T-helper 2 cell treated with Interferon-gamma antibody and Interleukin-4, amounts not matched to agents 100 ng/mL and 5 ng/mL, for 36 hours (primary cell): ENCODE measurements around the gene NIBAN1. TPM values are rescaled to one million over a fixed set of nuclear protein-coding genes. Genes with fewer than 3 reads are reported as not detected.
"Not testable (repeated sequence)": the region's sequence is repeated elsewhere in the genome, so short reads cannot be mapped to it uniquely, and the experiment has no call there.

ENCODE experiments used
- intact Hi-C: fragments of 100-400 bp; cut with micrococcal nuclease; formaldehyde crosslinking; loops from one replicate; pipeline ENCODE4 v1.15.1; 2023
- total RNA-seq: library from RNA; stranded (reverse); gene quantifications from 2 replicates; pipeline ENCODE4 v1.2.3, GENCODE V29; 2022

Gene NIBAN1
- 57.4 and 60.3 TPM in 2 replicates for total RNA-seq

GRCh38 chr1:184974056-184974836, at the start of gene NIBAN1:
TSS of gene NIBAN1 (minus strand) at chr1:184974508. CDS start at chr1:184974356, 152 bp downstream.
- intact Hi-C loops: loop anchor here (1.0 to 10.0 kb wide), 9 partner anchors 37 to 701 kb away; partner anchors contain the start of genes C1orf21, EDEM3, IVNS1ABP and RNF2

- intact Hi-C loops: no loop called here
These were observed 43.7 kb upstream of the NIBAN1 start for GRCh38 chr1:185017966-185018365.

GRCh38 chr1:185017338-185017737, 43.0 kb upstream of the NIBAN1 start:
- intact Hi-C loops: no loop called here

DNA sequence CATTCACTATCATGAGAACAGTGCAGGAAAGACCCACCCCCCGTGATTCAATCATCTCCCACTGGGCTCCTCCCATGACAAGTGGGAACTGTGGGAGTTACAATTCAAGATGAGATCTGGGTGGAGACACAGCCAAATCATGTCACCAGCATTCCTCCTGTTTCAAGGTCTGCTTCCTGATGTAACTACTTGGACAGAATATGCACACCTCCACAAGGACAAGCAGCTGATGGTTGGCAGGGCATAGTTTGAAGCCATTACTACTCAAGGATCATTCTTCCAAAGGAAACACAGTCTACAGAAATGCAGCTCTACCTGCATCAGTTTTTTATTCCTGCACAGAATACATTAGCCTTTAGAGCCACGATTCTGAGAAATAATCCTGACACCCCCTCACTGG, 42.6 kb upstream of the NIBAN1 start:
- intact Hi-C loops: no loop called here

GRCh38 chr1:185015631-185016030, 41.3 kb upstream of the NIBAN1 start:
- intact Hi-C loops: no loop called here

DNA sequence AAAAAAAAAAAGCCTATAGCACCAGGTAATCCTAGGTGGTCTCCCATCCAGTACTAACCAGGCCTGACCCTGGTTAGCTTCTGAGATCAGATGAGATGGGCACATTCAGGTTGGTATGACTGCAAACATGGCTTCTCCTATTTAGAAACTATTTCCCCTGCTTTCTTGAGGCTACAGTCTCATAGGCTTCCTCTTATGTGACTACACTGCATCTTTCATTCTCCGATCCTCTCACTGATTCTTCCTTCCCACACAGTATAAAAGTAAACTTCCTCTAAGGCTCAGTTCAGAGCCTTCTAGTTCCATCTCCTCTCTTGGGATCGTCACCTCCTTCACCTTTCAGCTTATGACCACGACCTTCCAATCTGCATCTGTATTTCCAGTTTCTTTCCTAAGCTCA, 40.6 kb upstream of the NIBAN1 start:
- intact Hi-C loops: no loop called here

- intact Hi-C loops: no loop called here
These were observed 36.1 kb upstream of the NIBAN1 start for GRCh38 chr1:185010361-185010760.

GRCh38 chr1:185008838-185009237, 34.5 kb upstream of the NIBAN1 start:
- intact Hi-C loops: no loop called here

GRCh38 chr1:185001312-185001880, 27.1 kb upstream of the NIBAN1 start:
- intact Hi-C loops: not testable (repeated sequence)

- intact Hi-C loops: not testable (repeated sequence)
These were observed 25.7 kb upstream of the NIBAN1 start for GRCh38 chr1:184999974-185000373.

- intact Hi-C loops: no loop called here
These were observed 20.0 kb upstream of the NIBAN1 start for GRCh38 chr1:184994301-184994700.

GRCh38 chr1:184992271-184992670, 18.0 kb upstream of the NIBAN1 start:
- intact Hi-C loops: no loop called here

- intact Hi-C loops: no loop called here
These were observed 15.9 kb upstream of the NIBAN1 start for GRCh38 chr1:184990204-184990603.

- intact Hi-C loops: no loop called here
These were observed 14.2 kb upstream of the NIBAN1 start for GRCh38 chr1:184988506-184988905.

DNA sequence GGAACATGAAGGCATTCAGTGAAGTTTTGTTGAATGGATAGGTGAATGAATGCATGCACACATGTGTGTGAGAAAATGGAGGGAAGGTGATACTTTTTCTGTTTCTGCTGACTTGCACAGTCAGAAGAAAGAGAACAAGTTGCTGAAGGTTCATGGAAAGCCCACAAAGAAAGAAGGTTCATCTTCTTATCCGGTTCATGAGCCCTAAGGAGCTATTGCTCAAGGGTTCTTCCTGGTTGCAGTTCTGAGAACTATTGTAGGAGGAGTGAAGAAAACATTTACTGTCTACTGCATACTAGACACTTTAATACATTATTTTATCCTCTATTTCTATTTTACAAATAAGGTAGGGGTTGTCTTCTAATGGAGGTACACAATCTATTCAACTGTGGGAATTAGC, 13.4 kb upstream of the NIBAN1 start:
- intact Hi-C loops: no loop called here

DNA sequence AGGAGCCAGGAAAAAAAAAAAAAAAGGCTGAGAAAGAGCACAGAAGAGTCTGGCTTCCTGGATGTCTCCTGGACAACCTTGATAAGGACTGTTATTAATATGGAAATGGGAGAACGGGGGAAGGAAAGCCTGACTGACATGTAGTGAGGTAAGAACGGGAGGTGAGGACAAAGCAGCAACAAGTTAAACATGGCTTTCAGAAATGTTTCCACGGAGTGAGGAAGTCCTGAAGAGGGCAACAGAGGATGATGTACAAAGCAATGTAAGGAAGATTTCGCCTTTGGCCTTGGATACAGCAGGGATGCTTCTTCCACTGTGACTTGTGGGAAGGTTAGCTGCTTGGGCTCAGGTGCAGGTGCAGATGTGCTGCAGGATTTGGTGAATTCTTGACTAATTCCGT, 11.9 kb upstream of the NIBAN1 start:
- intact Hi-C loops: no loop called here

- intact Hi-C loops: loop anchor here (1.0 kb wide), 2 partner anchors 177 to 188 kb away; no protein-coding TSS in a partner anchor
These were observed 8.0 kb upstream of the NIBAN1 start for GRCh38 chr1:184982002-184982954.

GRCh38 chr1:184980726-184981125, 6.4 kb upstream of the NIBAN1 start:
- intact Hi-C loops: no loop called here

- intact Hi-C loops: loop anchor here (2.0 to 10.0 kb wide), 4 partner anchors 69 to 699 kb away; partner anchors contain the start of genes C1orf21, RNF2, SWT1 and TRMT1L
These were observed 1.0 kb upstream of the NIBAN1 start for GRCh38 chr1:184975208-184975870.

DNA sequence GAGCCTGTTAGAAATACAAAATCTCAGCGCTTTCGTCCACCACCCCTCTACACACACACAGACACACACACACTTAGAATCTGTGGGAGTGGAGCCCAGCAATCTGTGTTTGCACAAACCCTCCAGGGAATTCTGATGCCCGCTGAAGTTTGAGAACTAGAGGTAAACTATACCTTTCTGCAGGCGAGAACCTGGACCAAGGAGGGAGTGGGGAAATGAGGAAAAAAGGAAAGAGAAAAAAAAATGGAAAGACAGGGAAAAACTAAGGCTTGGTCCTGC, 468 bp upstream of the NIBAN1 start:
- intact Hi-C loops: loop anchor here (1.0 to 10.0 kb wide), 9 partner anchors 37 to 700 kb away; partner anchors contain the start of genes C1orf21, EDEM3, IVNS1ABP and RNF2
